ENCODE measurements around the gene MXD1.

The MXD1 gene

GRCh38 chr2:69965756-69966445 is 51.0 kb downstream of the MXD1 start:
- TF ChIP-seq ZFX (IDR thresholded peaks at IDR 0.05) (no peak), CTCF (conservative IDR thresholded peaks at IDR 0.05) (no peak)
- H3K27ac ChIP-seq: no peak overlapping the region; the same call in 1 of the 2 replicates

DNA sequence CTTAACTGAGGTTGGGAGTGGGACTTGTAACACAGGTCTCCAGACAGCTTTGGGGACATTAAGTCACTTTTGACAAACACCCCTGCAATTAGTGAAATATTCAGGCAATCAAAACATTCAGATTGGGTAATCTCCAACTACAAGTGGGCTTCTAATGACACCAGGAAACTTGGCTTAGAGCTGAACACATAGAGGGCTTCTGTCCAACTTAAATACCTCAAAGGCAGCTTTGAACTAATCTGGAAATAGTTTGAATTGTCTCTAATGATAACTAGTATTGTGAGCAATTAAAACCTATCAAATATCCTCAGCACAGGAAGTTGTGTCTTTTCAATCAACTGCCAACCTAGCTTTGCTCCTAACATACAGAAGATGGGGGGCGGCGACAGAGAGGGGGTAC is 51.6 kb downstream of the MXD1 start:
- no peak for TF ChIP-seq ZFX (IDR thresholded peaks at IDR 0.05)
- TF ChIP-seq CTCF (conservative IDR thresholded peaks at IDR 0.05): no peak
- no peak overlapping the region; the same call in 1 of the 2 replicates for H3K27ac ChIP-seq

GRCh38 chr2:69968609-69969008 is 53.7 kb downstream of the MXD1 start:
- H3K27ac ChIP-seq: no peak overlapping the region
- TF ChIP-seq CTCF (conservative IDR thresholded peaks at IDR 0.05) (no peak), ZFX (IDR thresholded peaks at IDR 0.05) (no peak)

- TF ChIP-seq CTCF (conservative IDR thresholded peaks at IDR 0.05): no peak
- no peak for TF ChIP-seq ZFX (IDR thresholded peaks at IDR 0.05)
- H3K27ac ChIP-seq: no peak overlapping the region
Observed at GRCh38 chr2:69969126-69969983, 54.4 kb downstream of the MXD1 start.

GRCh38 chr2:69969991-69970390 is 55.1 kb downstream of the MXD1 start:
- TF ChIP-seq ZFX (IDR thresholded peaks at IDR 0.05): no peak
- no peak for TF ChIP-seq CTCF (conservative IDR thresholded peaks at IDR 0.05)
- no peak overlapping the region for H3K27ac ChIP-seq

- TF ChIP-seq ZFX (IDR thresholded peaks at IDR 0.05) (no peak), CTCF (conservative IDR thresholded peaks at IDR 0.05) (no peak)
- no peak overlapping the region for H3K27ac ChIP-seq
Observed at GRCh38 chr2:69972822-69973221, 57.9 kb downstream of the MXD1 start.

DNA sequence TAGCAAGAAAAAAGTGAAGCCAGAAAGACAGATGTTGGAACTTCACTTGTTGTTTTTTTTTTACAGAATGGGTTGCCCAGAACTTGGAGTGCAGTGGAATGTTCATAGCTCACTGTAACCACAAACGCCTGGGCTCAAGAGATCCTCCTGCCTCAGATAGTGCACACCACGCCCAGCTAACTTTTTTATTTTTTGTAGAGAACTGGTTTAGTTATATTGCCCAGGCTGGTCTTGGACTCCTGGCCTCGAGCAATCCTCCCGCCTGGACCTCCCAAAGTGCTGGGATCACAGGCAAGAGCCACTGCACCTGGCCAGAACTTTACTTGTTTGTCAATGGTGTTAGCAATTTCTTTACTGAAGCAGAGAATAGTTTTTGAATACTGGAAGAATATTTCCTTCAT is 58.4 kb downstream of the MXD1 start:
- TF ChIP-seq ZFX (IDR thresholded peaks at IDR 0.05) (no peak), CTCF (conservative IDR thresholded peaks at IDR 0.05) (no peak)
- H3K27ac ChIP-seq: no peak overlapping the region
